ENCODE measurements around the gene NUP50. TPM values are rescaled to one million over a fixed set of nuclear protein-coding genes. Genes with fewer than 3 reads are reported as not detected.

Gene NUP50
- total RNA-seq, 4 donors from 2014 or later: 38.9 to 96.9 (median 72.0) TPM

DNA sequence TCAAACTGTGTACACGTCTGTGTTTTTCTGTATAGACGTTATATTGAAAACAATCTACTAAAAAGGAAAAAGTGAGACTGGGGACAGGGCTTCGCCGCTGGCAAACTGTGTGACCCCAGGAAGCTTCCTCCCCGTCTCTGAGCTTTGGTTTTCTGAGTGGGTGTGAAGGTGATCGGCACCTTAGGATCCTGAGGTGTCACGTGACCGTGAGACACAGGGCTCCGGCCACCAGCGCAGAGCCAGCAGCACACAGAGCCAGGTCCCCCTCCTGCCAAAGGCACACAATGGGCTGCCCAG, 44.9 kb downstream of the NUP50 start:
- Histone ChIP-seq H3K4me3 (no peak overlapping the region), H3K9me3 (no peaks in the 10 kb centered on the region), H3K27me3 (no peaks in the 10 kb centered on the region), H3K4me1 (peaks cover 0 to 54% (median 29%) of the 10 kb centered on the region in 4 donors), H3K36me3 (peaks cover 0 to 29% (median 5%) of the 10 kb centered on the region in 3 donors), H3K27ac (peak overlapping the region in 3 of 4 donors; percentile 3 to 72 (median 33))
- WGBS, 2 donors: 67 to 68% methylated on average over 8 to 10 of the region's 10 CpGs
- no peak for TF ChIP-seq EP300 (IDR thresholded peaks at IDR 0.05)
- TF ChIP-seq, protein P1, sequence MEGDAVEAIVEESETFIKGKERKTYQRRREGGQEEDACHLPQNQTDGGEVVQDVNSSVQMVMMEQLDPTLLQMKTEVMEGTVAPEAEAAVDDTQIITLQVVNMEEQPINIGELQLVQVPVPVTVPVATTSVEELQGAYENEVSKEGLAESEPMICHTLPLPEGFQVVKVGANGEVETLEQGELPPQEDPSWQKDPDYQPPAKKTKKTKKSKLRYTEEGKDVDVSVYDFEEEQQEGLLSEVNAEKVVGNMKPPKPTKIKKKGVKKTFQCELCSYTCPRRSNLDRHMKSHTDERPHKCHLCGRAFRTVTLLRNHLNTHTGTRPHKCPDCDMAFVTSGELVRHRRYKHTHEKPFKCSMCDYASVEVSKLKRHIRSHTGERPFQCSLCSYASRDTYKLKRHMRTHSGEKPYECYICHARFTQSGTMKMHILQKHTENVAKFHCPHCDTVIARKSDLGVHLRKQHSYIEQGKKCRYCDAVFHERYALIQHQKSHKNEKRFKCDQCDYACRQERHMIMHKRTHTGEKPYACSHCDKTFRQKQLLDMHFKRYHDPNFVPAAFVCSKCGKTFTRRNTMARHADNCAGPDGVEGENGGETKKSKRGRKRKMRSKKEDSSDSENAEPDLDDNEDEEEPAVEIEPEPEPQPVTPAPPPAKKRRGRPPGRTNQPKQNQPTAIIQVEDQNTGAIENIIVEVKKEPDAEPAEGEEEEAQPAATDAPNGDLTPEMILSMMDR (IDR thresholded peaks at IDR 0.05): no peak
- TF ChIP-seq POLR2A (IDR thresholded peaks at IDR 0.05): no peak
- DNase-seq (ENCODE audit: low spot score in 2 of 2): no peak

GRCh38 chr22:45208993-45209838, 45.5 kb downstream of the NUP50 start:
- no peak for DNase-seq (ENCODE audit: low spot score in 2 of 2)
- H3K27ac ChIP-seq: peak overlapping the region in 3 of 4 donors; percentile 3 to 72 (median 59)
- peaks cover 0 to 58% (median 32%) of the 10 kb centered on the region in 4 donors for H3K4me1 ChIP-seq
- H3K27me3 ChIP-seq: no peaks in the 10 kb centered on the region
- H3K36me3 ChIP-seq: peaks cover 0 to 24% (median 5%) of the 10 kb centered on the region in 3 donors
- TF ChIP-seq, protein P1 (IDR thresholded peaks at IDR 0.05): peak; percentile 44 to 66 (median 53)
- no peak for TF ChIP-seq POLR2A (IDR thresholded peaks at IDR 0.05)
- TF ChIP-seq EP300 (IDR thresholded peaks at IDR 0.05): no peak
- WGBS, 2 donors: 33 to 42% methylated on average over 13 to 18 of the region's 29 CpGs
- no peaks in the 10 kb centered on the region for H3K9me3 ChIP-seq
- no peak overlapping the region for H3K4me3 ChIP-seq

- peak overlapping the region in 2 of 4 donors; percentile 59 to 72 for H3K27ac ChIP-seq
- DNase-seq (ENCODE audit: low spot score in 2 of 2): no peak
- H3K36me3 ChIP-seq: peaks cover 0 to 14% (median 0%) of the 10 kb centered on the region in 3 donors
- no peak for TF ChIP-seq POLR2A (IDR thresholded peaks at IDR 0.05)
- TF ChIP-seq EP300 (IDR thresholded peaks at IDR 0.05): no peak
- TF ChIP-seq, protein P1 (IDR thresholded peaks at IDR 0.05): no peak
- 77 to 89% methylated on average over 7 of the region's 7 CpGs for WGBS, 2 donors
- no peak overlapping the region for H3K4me3 ChIP-seq
- no peaks in the 10 kb centered on the region for H3K27me3 ChIP-seq
- H3K4me1 ChIP-seq: peaks cover 0 to 58% (median 33%) of the 10 kb centered on the region in 4 donors
- H3K9me3 ChIP-seq: no peaks in the 10 kb centered on the region
These were observed 46.4 kb downstream of the NUP50 start for GRCh38 chr22:45210174-45210573.

- H3K27me3 ChIP-seq: no peaks in the 10 kb centered on the region
- 87 to 88% methylated on average over 9 to 11 of the region's 11 CpGs for WGBS, 2 donors
- peak overlapping the region in 2 of 4 donors; percentile 58 to 72 for H3K27ac ChIP-seq
- DNase-seq (ENCODE audit: low spot score in 2 of 2): no peak
- H3K9me3 ChIP-seq: no peaks in the 10 kb centered on the region
- H3K4me1 ChIP-seq: peaks cover 0 to 58% (median 33%) of the 10 kb centered on the region in 4 donors
- TF ChIP-seq POLR2A (IDR thresholded peaks at IDR 0.05) (no peak), EP300 (IDR thresholded peaks at IDR 0.05) (no peak)
- TF ChIP-seq, protein P1 (IDR thresholded peaks at IDR 0.05): no peak
- H3K36me3 ChIP-seq: peaks cover 0 to 10% (median 0%) of the 10 kb centered on the region in 3 donors
- no peak overlapping the region for H3K4me3 ChIP-seq
These were observed 46.9 kb downstream of the NUP50 start for GRCh38 chr22:45210577-45210976.

- Histone ChIP-seq H3K27ac (peak overlapping the region in 1 of 4 donors; percentile 90), H3K36me3 (peaks cover 0 to 7% (median 0%) of the 10 kb centered on the region in 3 donors), H3K27me3 (no peaks in the 10 kb centered on the region), H3K9me3 (no peaks in the 10 kb centered on the region), H3K4me3 (no peak overlapping the region), H3K4me1 (peaks cover 0 to 62% (median 34%) of the 10 kb centered on the region in 4 donors)
- 78 to 82% methylated on average over 8 of the region's 8 CpGs for WGBS, 2 donors
- TF ChIP-seq POLR2A (IDR thresholded peaks at IDR 0.05): no peak
- TF ChIP-seq EP300 (IDR thresholded peaks at IDR 0.05): no peak
- TF ChIP-seq, protein P1 (IDR thresholded peaks at IDR 0.05): no peak
- no peak for DNase-seq (ENCODE audit: low spot score in 2 of 2)
These were observed 47.3 kb downstream of the NUP50 start for GRCh38 chr22:45210991-45211390.
